Immature natural killer cell (primary cell): ENCODE results near the gene ZNF787. TPM values are rescaled to one million over a fixed set of nuclear protein-coding genes. Genes with fewer than 3 reads are reported as not detected.
A peak's percentile ranks its signal among the peaks of the same experiment; 100 is the strongest.
"Not testable (repeated sequence)": the region's sequence is repeated elsewhere in the genome, so short reads cannot be mapped to it uniquely, and the experiment has no call there.

ENCODE experiments used
- DNase-seq, 3 donors: peaks; one replicate each; pipeline ENCODE4 v3.0.0; 2022; ENCODE audit warnings: mixed read lengths in 1 of 3
- H3K27ac Mint-ChIP-seq, 6 donors: one replicate each; pipeline ENCODE4 v1.8.0; 2020; ENCODE audit warnings: mixed read lengths in 6 of 6, mild to moderate bottlenecking in 5 of 6, inconsistent platforms in 4 of 6, moderate library complexity in 3 of 6
- H3K27me3 Mint-ChIP-seq, 3 donors: one replicate each; pipeline ENCODE4 v1.8.0; 2020 to 2021; ENCODE audit warnings: low read depth in 3 of 3, mild to moderate bottlenecking in 3 of 3, mixed read lengths in 3 of 3, moderate library complexity in 3 of 3, inconsistent platforms in 1 of 3
- H3K36me3 Mint-ChIP-seq, 3 donors: one replicate each; pipeline ENCODE4 v1.8.0; 2020; ENCODE audit warnings: mixed read lengths in 3 of 3, inconsistent platforms in 2 of 3, mild to moderate bottlenecking in 2 of 3
- H3K4me1 Mint-ChIP-seq, 2 donors: one replicate each; pipeline ENCODE4 v1.8.0; 2020; ENCODE audit warnings: inconsistent platforms in 2 of 2, mild to moderate bottlenecking in 2 of 2, mixed read lengths in 2 of 2, moderate library complexity in 1 of 2
- H3K4me3 Mint-ChIP-seq, 5 donors: one replicate each; pipeline ENCODE4 v1.8.0; 2020; ENCODE audit warnings: mild to moderate bottlenecking in 5 of 5, mixed read lengths in 5 of 5, inconsistent platforms in 3 of 5, moderate library complexity in 3 of 5
- H3K9me3 Mint-ChIP-seq, 6 donors: one replicate each; pipeline ENCODE4 v1.8.0; 2020; ENCODE audit warnings: mild to moderate bottlenecking in 6 of 6, mixed read lengths in 6 of 6, inconsistent platforms in 4 of 6, moderate library complexity in 3 of 6
- polyA plus RNA-seq, 3 donors: library from polyadenylated mRNA; unstranded; fragments of 300-500 nt; fragmentation: Illumina TruSeq; gene quantifications; one replicate each; pipeline ENCODE4 v1.2.3, GENCODE V29; 2021

The ZNF787 gene
- polyA plus RNA-seq, 3 donors from 2014 or later: 0.69 to 2.2 (median 1.5) TPM

- Mint-ChIP-seq H3K4me3 (peak overlapping the region; percentile 61 to 81 (median 73)), H3K27ac (peak overlapping the region; percentile 83 to 92 (median 90)), H3K4me1 (peaks cover 61 to 66% of the 10 kb centered on the region in 2 donors), H3K9me3 (no peaks in the 10 kb centered on the region), H3K36me3 (no peaks in the 10 kb centered on the region), H3K27me3 (peaks cover 0 to 8% (median 2%) of the 10 kb centered on the region in 3 donors)
- DNase-seq: peak; percentile 75 to 76 (median 75)
These were observed 9.3 kb downstream of the ZNF787 start for GRCh38 chr19:56111601-56112312.

- Mint-ChIP-seq H3K4me1 (peaks cover 67 to 72% of the 10 kb centered on the region in 2 donors), H3K27ac (peak overlapping the region; percentile 83 to 93 (median 90)), H3K36me3 (no peaks in the 10 kb centered on the region), H3K9me3 (no peaks in the 10 kb centered on the region), H3K4me3 (peak overlapping the region in 2 of 5 donors; percentile 33 to 81), H3K27me3 (peaks cover 0 to 11% (median 4%) of the 10 kb centered on the region in 3 donors)
- no peak for DNase-seq
These were observed 10.3 kb downstream of the ZNF787 start for GRCh38 chr19:56110515-56111448.

GRCh38 chr19:56109226-56109625 lies 11.9 kb downstream of the ZNF787 start:
- Mint-ChIP-seq H3K36me3 (no peaks in the 10 kb centered on the region), H3K4me3 (no peak overlapping the region), H3K4me1 (peaks cover 71 to 76% of the 10 kb centered on the region in 2 donors), H3K9me3 (no peaks in the 10 kb centered on the region), H3K27me3 (peaks cover 0 to 11% (median 3%) of the 10 kb centered on the region in 3 donors), H3K27ac (no peak overlapping the region)
- no peak for DNase-seq

GRCh38 chr19:56108447-56109195 lies 12.5 kb downstream of the ZNF787 start:
- Mint-ChIP-seq H3K36me3 (no peaks in the 10 kb centered on the region), H3K27me3 (peaks cover 0 to 11% (median 3%) of the 10 kb centered on the region in 3 donors), H3K9me3 (no peaks in the 10 kb centered on the region), H3K27ac (peak overlapping the region in 3 of 6 donors; percentile 29 to 69 (median 62)), H3K4me3 (peak overlapping the region in 1 of 5 donors; percentile 24), H3K4me1 (peaks cover 67 to 76% of the 10 kb centered on the region in 2 donors)
- DNase-seq: no peak

- H3K27ac Mint-ChIP-seq: peak overlapping the region in 2 of 6 donors; percentile 44 to 49
- H3K36me3 Mint-ChIP-seq: no peaks in the 10 kb centered on the region
- no peak overlapping the region for H3K4me3 Mint-ChIP-seq
- no peaks in the 10 kb centered on the region for H3K9me3 Mint-ChIP-seq
- peaks cover 0 to 8% (median 3%) of the 10 kb centered on the region in 3 donors for H3K27me3 Mint-ChIP-seq
- DNase-seq: no peak
- H3K4me1 Mint-ChIP-seq: peaks cover 63 to 68% of the 10 kb centered on the region in 2 donors
These were observed 13.3 kb downstream of the ZNF787 start for GRCh38 chr19:56107626-56108351.

GRCh38 chr19:56106993-56107392 lies 14.1 kb downstream of the ZNF787 start:
- no peak overlapping the region for H3K4me3 Mint-ChIP-seq

GRCh38 chr19:56106397-56106849 lies 14.7 kb downstream of the ZNF787 start:
- peaks cover 54% of the 10 kb centered on the region in 2 donors for H3K4me1 Mint-ChIP-seq
- H3K4me3 Mint-ChIP-seq: peak overlapping the region in 2 of 5 donors; percentile 9 to 42
- no peak for DNase-seq
- H3K9me3 Mint-ChIP-seq: no peaks in the 10 kb centered on the region
- peak overlapping the region in 4 of 6 donors; percentile 39 to 79 (median 54) for H3K27ac Mint-ChIP-seq
- peaks cover 0 to 3% (median 0%) of the 10 kb centered on the region in 3 donors for H3K36me3 Mint-ChIP-seq
- H3K27me3 Mint-ChIP-seq: peaks cover 0 to 9% (median 3%) of the 10 kb centered on the region in 3 donors

More at GRCh38 chr19:56106993-56107392, 14.1 kb downstream of the ZNF787 start:
- H3K9me3 Mint-ChIP-seq: no peaks in the 10 kb centered on the region
- H3K4me1 Mint-ChIP-seq: peaks cover 58 to 60% of the 10 kb centered on the region in 2 donors
- no peak for DNase-seq
- H3K36me3 Mint-ChIP-seq: no peaks in the 10 kb centered on the region
- peaks cover 0 to 9% (median 3%) of the 10 kb centered on the region in 3 donors for H3K27me3 Mint-ChIP-seq
- peak overlapping the region in 4 of 6 donors; percentile 42 to 79 (median 46) for H3K27ac Mint-ChIP-seq

GRCh38 chr19:56105831-56106396 lies 15.2 kb downstream of the ZNF787 start:
- not testable (repeated sequence) for H3K36me3 Mint-ChIP-seq, H3K27me3 Mint-ChIP-seq, DNase-seq, H3K9me3 Mint-ChIP-seq
- peaks cover 51% of the 10 kb centered on the region in 2 donors for H3K4me1 Mint-ChIP-seq
- peak overlapping the region in 2 of 5 donors; percentile 21 to 46 for H3K4me3 Mint-ChIP-seq
- H3K27ac Mint-ChIP-seq: peak overlapping the region in 4 of 6 donors; percentile 24 to 66 (median 34)

GRCh38 chr19:56105090-56105701 lies 15.9 kb downstream of the ZNF787 start:
- Mint-ChIP-seq H3K36me3 (peaks cover 0 to 3% (median 0%) of the 10 kb centered on the region in 3 donors), H3K27ac (peak overlapping the region in 3 of 6 donors; percentile 21 to 39 (median 29)), H3K4me1 (peaks cover 44 to 45% of the 10 kb centered on the region in 2 donors), H3K9me3 (no peaks in the 10 kb centered on the region), H3K27me3 (peaks cover 0 to 9% (median 3%) of the 10 kb centered on the region in 3 donors), H3K4me3 (peak overlapping the region in 3 of 5 donors; percentile 13 to 46 (median 24))
- peak; percentile 34 to 45 (median 43) for DNase-seq

- peaks cover 0 to 9% (median 3%) of the 10 kb centered on the region in 3 donors for H3K27me3 Mint-ChIP-seq
- DNase-seq: no peak
- H3K9me3 Mint-ChIP-seq: no peaks in the 10 kb centered on the region
- H3K4me1 Mint-ChIP-seq: peaks cover 42 to 45% of the 10 kb centered on the region in 2 donors
- peak overlapping the region in 2 of 6 donors; percentile 13 to 20 for H3K27ac Mint-ChIP-seq
- no peak overlapping the region for H3K4me3 Mint-ChIP-seq
- H3K36me3 Mint-ChIP-seq: peaks cover 0 to 3% (median 0%) of the 10 kb centered on the region in 3 donors
These were observed 16.7 kb downstream of the ZNF787 start for GRCh38 chr19:56104423-56104822.

- no peak for DNase-seq
- Mint-ChIP-seq H3K4me3 (no peak overlapping the region), H3K4me1 (peaks cover 30 to 35% of the 10 kb centered on the region in 2 donors), H3K27me3 (peaks cover 0 to 9% (median 3%) of the 10 kb centered on the region in 3 donors), H3K27ac (peak overlapping the region in 1 of 6 donors; percentile 45), H3K9me3 (no peaks in the 10 kb centered on the region), H3K36me3 (peaks cover 0 to 3% (median 0%) of the 10 kb centered on the region in 3 donors)
These were observed 18.0 kb downstream of the ZNF787 start for GRCh38 chr19:56103027-56103614.
